Spleen (tissue), 11 donors: ENCODE measurements around the gene KCNC4. TPM values are rescaled to one million over a fixed set of nuclear protein-coding genes. Genes with fewer than 3 reads are reported as not detected.

Experiments used
- DNase-seq: peaks from one replicate; pipeline ENCODE4 v3.0.0-alpha.2; 2020
- H3K27ac ChIP-seq, 8 donors: fragments of 200-600 bp; sonication (generic) in 7 of 8; 1 replicate in 4 of 8; 2 replicates in 4 of 8; pipeline versions ENCODE4 v1.5.0 to v1.8.0; 2016 to 2021; ENCODE audit warnings: inconsistent platforms in 4 of 8, mild to moderate bottlenecking in 4 of 8, moderate library complexity in 1 of 8
- H3K27me3 ChIP-seq, 7 donors: fragments of 200-600 bp; sonication (generic) in 6 of 7; replicated peaks in 1 of 7; 1 replicate in 4 of 7; 2 replicates in 3 of 7; pipeline versions ENCODE4 v1.5.0 to v1.8.0; 2016 to 2021; ENCODE audit warnings: inconsistent platforms in 3 of 7, mild to moderate bottlenecking in 1 of 7
- H3K36me3 ChIP-seq, 6 donors: fragments of 200-600 bp; sonication (generic) in 5 of 6; 1 replicate in 4 of 6; 2 replicates in 2 of 6; pipeline versions ENCODE4 v1.5.0 to v1.8.0; 2016 to 2021; ENCODE audit warnings: inconsistent platforms in 2 of 6
- H3K4me1 ChIP-seq, 6 donors: fragments of 200-600 bp; sonication (generic) in 5 of 6; 1 replicate in 3 of 6; 2 replicates in 3 of 6; pipeline versions ENCODE4 v1.5.0 to v1.8.0; 2016 to 2021; ENCODE audit warnings: inconsistent platforms in 3 of 6
- H3K4me3 ChIP-seq, 8 donors: fragments of 200-600 bp; sonication (generic) in 7 of 8; 1 replicate in 4 of 8; 2 replicates in 4 of 8; pipeline versions ENCODE4 v1.5.0 to v1.8.0; 2016 to 2021; ENCODE audit warnings: inconsistent platforms in 4 of 8, mild to moderate bottlenecking in 4 of 8, moderate library complexity in 2 of 8
- H3K9me3 ChIP-seq, 8 donors: fragments of 200-600 bp; sonication (generic) in 7 of 8; 1 replicate in 4 of 8; 2 replicates in 4 of 8; pipeline versions ENCODE4 v1.5.0 to v1.8.0; 2016 to 2021; ENCODE audit warnings: inconsistent platforms in 4 of 8
- CTCF ChIP-seq, 11 experiments: fragments of 200-600 bp in 7 of 11; fragments of 450-650 bp in 4 of 11; sonication (generic) in 4 of 11; IDR thresholded peaks in 8 of 11; conservative IDR thresholded peaks in 3 of 11; 1 replicate in 7 of 11; 2 replicates in 4 of 11; pipeline versions ENCODE4 v1.4.0 to v1.8.0; 2016 to 2021; ENCODE audit warnings: antibody characterized with exemption in 11 of 11, inconsistent platforms in 4 of 11, mild to moderate bottlenecking in 1 of 11
- POLR2A ChIP-seq, 3 donors: fragments of 450-650 bp; IDR thresholded peaks; one replicate each; pipeline ENCODE4 v1.5.1; 2017; ENCODE audit warnings: antibody characterized with exemption in 3 of 3, mild to moderate bottlenecking in 1 of 3
- POLR2AphosphoS5 ChIP-seq, 3 donors: sonication (generic); formaldehyde crosslinking; IDR thresholded peaks; one replicate each; pipeline ENCODE4 v1.5.1; 2017; ENCODE audit warnings: antibody characterized with exemption in 3 of 3
- WGBS, 5 donors: extraction: QIAGEN DNeasy Blood & Tissue Kit in 3 of 5; methylation state at CpG; one replicate each; pipeline versions ENCODE4 v1.1.5 to v1.1.7; 2013 to 2018; 5-methylcytosine and 5-hydroxymethylcytosine counted together
- intact Hi-C: fragments of 100-400 bp; cut with DNase I; formaldehyde crosslinking; loops from one replicate; pipeline ENCODE4 v1.15.0; 2023; ENCODE audit warnings: low total_unique reads
- polyA plus RNA-seq, 3 donors: library from polyadenylated mRNA; stranded (reverse); fragments of 200-250 nt; gene quantifications; one replicate each; pipeline ENCODE4 v1.2.1, GENCODE V29; 2013
- total RNA-seq, 7 donors: library from RNA; depleted of rRNA in 3 of 7; stranded (reverse); fragments of >200 nt in 3 of 7; fragmentation: NEBNext Ultra II Directional in 4 of 7; extraction: Animal tissue kit (Norgen Biotek cat#: 25700) in 4 of 7; gene quantifications; one replicate each; pipeline versions ENCODE4 v1.1.0 to v1.2.1, GENCODE V29; 2016 to 2021
- donor health status: healthy with polysubstance abuse.
- donor health status: DM: no; HTN: no; CAD: no; lungs with moderate emphysema.
- donor health status: DM: no; HTN: no; CAD: no.
- donor health status: Bipolar disorder and iron deficiency.
- donor health status: healthy.
- donor health status: DM: no; HTN: no; CAD: no.
- donor health status: DM: yes; HTN: yes; CAD: no.

Gene KCNC4
- total and polyA plus RNA-seq, 10 donors, result 1.4 to 22.1 (median 10.2) TPM

GRCh38 chr1:110215621-110216515 is 5.8 kb downstream of the KCNC4 start:
- Histone ChIP-seq H3K27me3 (peaks cover 0 to 19% (median 5%) of the 10 kb centered on the region in 7 donors), H3K4me3 (peak overlapping the region in 1 of 8 donors; percentile 6), H3K36me3 (peaks cover 0 to 12% (median 0%) of the 10 kb centered on the region in 6 donors), H3K27ac (peak overlapping the region in 6 of 8 donors; percentile 27 to 55 (median 45)), H3K9me3 (no peaks in the 10 kb centered on the region), H3K4me1 (peaks cover 34 to 70% (median 55%) of the 10 kb centered on the region in 6 donors)
- TF ChIP-seq POLR2AphosphoS5 (IDR thresholded peaks at IDR 0.05) (no peak), CTCF (IDR thresholded peaks at IDR 0.05 in 8 of 11, conservative IDR thresholded peaks at IDR 0.05 in 3 of 11) (no peak), POLR2A (IDR thresholded peaks at IDR 0.05) (no peak)
- DNase-seq, result no peak
- intact Hi-C loops, result no loop called here
- WGBS, 5 donors, result 63 to 79% (median 75%) methylated on average over 7 of the region's 7 CpGs

- peak overlapping the region in 2 of 8 donors; percentile 55 for H3K27ac ChIP-seq
- no peak overlapping the region for H3K4me3 ChIP-seq
- H3K27me3 ChIP-seq, result peaks cover 0 to 8% (median 0%) of the 10 kb centered on the region in 7 donors
- intact Hi-C loops, result no loop called here
- H3K36me3 ChIP-seq, result peaks cover 0 to 22% (median 0%) of the 10 kb centered on the region in 6 donors
- DNase-seq, result no peak
- H3K4me1 ChIP-seq, result peaks cover 28 to 59% (median 44%) of the 10 kb centered on the region in 6 donors
- 74 to 86% (median 77%) methylated on average over 6 of the region's 6 CpGs for WGBS, 5 donors
- TF ChIP-seq POLR2AphosphoS5 (IDR thresholded peaks at IDR 0.05) (no peak), CTCF (IDR thresholded peaks at IDR 0.05 in 8 of 11, conservative IDR thresholded peaks at IDR 0.05 in 3 of 11) (no peak), POLR2A (IDR thresholded peaks at IDR 0.05) (no peak)
- H3K9me3 ChIP-seq, result no peaks in the 10 kb centered on the region
Measured at GRCh38 chr1:110216844-110217444, 6.8 kb downstream of the KCNC4 start.

GRCh38 chr1:110218137-110218536 is 8.0 kb downstream of the KCNC4 start:
- DNase-seq, result no peak
- Histone ChIP-seq H3K27ac (no peak overlapping the region), H3K36me3 (peaks cover 0 to 29% (median under 1%) of the 10 kb centered on the region in 6 donors), H3K4me1 (peaks cover 21 to 47% (median 35%) of the 10 kb centered on the region in 6 donors), H3K27me3 (no peaks in the 10 kb centered on the region), H3K4me3 (no peak overlapping the region), H3K9me3 (no peaks in the 10 kb centered on the region)
- intact Hi-C loops, result no loop called here
- WGBS, 5 donors, result 88 to 96% (median 90%) methylated on average over 5 of the region's 5 CpGs
- TF ChIP-seq CTCF (IDR thresholded peaks at IDR 0.05 in 8 of 11, conservative IDR thresholded peaks at IDR 0.05 in 3 of 11) (no peak), POLR2A (IDR thresholded peaks at IDR 0.05) (no peak), POLR2AphosphoS5 (IDR thresholded peaks at IDR 0.05) (no peak)

- Histone ChIP-seq H3K9me3 (no peaks in the 10 kb centered on the region), H3K27ac (no peak overlapping the region), H3K4me3 (no peak overlapping the region), H3K36me3 (peaks cover 0 to 35% (median 3%) of the 10 kb centered on the region in 6 donors), H3K4me1 (peaks cover 16 to 41% (median 32%) of the 10 kb centered on the region in 6 donors), H3K27me3 (no peaks in the 10 kb centered on the region)
- TF ChIP-seq POLR2AphosphoS5 (IDR thresholded peaks at IDR 0.05) (no peak), CTCF (IDR thresholded peaks at IDR 0.05 in 8 of 11, conservative IDR thresholded peaks at IDR 0.05 in 3 of 11) (no peak), POLR2A (IDR thresholded peaks at IDR 0.05) (no peak)
- DNase-seq, result no peak
- intact Hi-C loops, result no loop called here
- 81 to 93% (median 87%) methylated on average over 4 of the region's 4 CpGs for WGBS, 5 donors
Measured at GRCh38 chr1:110218739-110219138, 8.6 kb downstream of the KCNC4 start.
